ENCODE data around the gene ETHE1. TPM values are rescaled to one million over a fixed set of nuclear protein-coding genes. Genes with fewer than 3 reads are reported as not detected.

The ETHE1 gene
- total RNA-seq, 4 donors from 2014 or later = 44.3 to 76.0 (median 57.8) TPM

GRCh38 chr19:43572171-43572588 is 45.2 kb upstream of the ETHE1 start:
- no peak overlapping the region for H3K27ac ChIP-seq
- WGBS = 83% methylated on average over 3 of the region's 3 CpGs
- no peaks in the 10 kb centered on the region for H3K9me3 ChIP-seq
- TF ChIP-seq POLR2AphosphoS5 (IDR thresholded peaks at IDR 0.05) (no peak), CTCF (IDR thresholded peaks at IDR 0.05) (no peak), EP300 (IDR thresholded peaks at IDR 0.05) (no peak), POLR2A (IDR thresholded peaks at IDR 0.05) (no peak)
- H3K36me3 ChIP-seq = peaks cover 9% of the 10 kb centered on the region
- H3K4me3 ChIP-seq = no peak overlapping the region
- peaks cover 22% of the 10 kb centered on the region for H3K4me1 ChIP-seq
- no peak for DNase-seq (ENCODE audit: low spot score in 2 of 2)
- no peaks in the 10 kb centered on the region for H3K27me3 ChIP-seq

GRCh38 chr19:43570174-43570791 is 43.3 kb upstream of the ETHE1 start:
- no peak for TF ChIP-seq CTCF (IDR thresholded peaks at IDR 0.05)
- no peak for TF ChIP-seq POLR2AphosphoS5 (IDR thresholded peaks at IDR 0.05)
- TF ChIP-seq POLR2A (IDR thresholded peaks at IDR 0.05) = no peak
- no peak for TF ChIP-seq EP300 (IDR thresholded peaks at IDR 0.05)
- Histone ChIP-seq H3K4me1 (peaks cover 11% of the 10 kb centered on the region), H3K4me3 (no peak overlapping the region), H3K27me3 (no peaks in the 10 kb centered on the region), H3K27ac (no peak overlapping the region), H3K36me3 (peaks cover 9% of the 10 kb centered on the region), H3K9me3 (no peaks in the 10 kb centered on the region)
- 88% methylated on average over 5 of the region's 5 CpGs for WGBS
- no peak for DNase-seq (ENCODE audit: low spot score in 2 of 2)

GRCh38 chr19:43569657-43570056 is 42.7 kb upstream of the ETHE1 start:
- Histone ChIP-seq H3K36me3 (peaks cover 9% of the 10 kb centered on the region), H3K4me3 (no peak overlapping the region), H3K27ac (no peak overlapping the region), H3K9me3 (no peaks in the 10 kb centered on the region), H3K4me1 (peaks cover 6% of the 10 kb centered on the region), H3K27me3 (no peaks in the 10 kb centered on the region)
- no peak for DNase-seq (ENCODE audit: low spot score in 2 of 2)
- WGBS = 78% methylated on average over 5 of the region's 5 CpGs
- TF ChIP-seq CTCF (IDR thresholded peaks at IDR 0.05) = no peak

GRCh38 chr19:43564800-43565199 is 37.8 kb upstream of the ETHE1 start:
- peaks cover 11% of the 10 kb centered on the region for H3K4me1 ChIP-seq
- no peak for DNase-seq (ENCODE audit: low spot score in 2 of 2)
- TF ChIP-seq EP300 (IDR thresholded peaks at IDR 0.05) = no peak
- no peak for TF ChIP-seq POLR2A (IDR thresholded peaks at IDR 0.05)
- no peak for TF ChIP-seq CTCF (IDR thresholded peaks at IDR 0.05)
- TF ChIP-seq POLR2AphosphoS5 (IDR thresholded peaks at IDR 0.05) = no peak
- no peak overlapping the region for H3K4me3 ChIP-seq
- no peak overlapping the region for H3K27ac ChIP-seq
- peaks cover 19% of the 10 kb centered on the region for H3K36me3 ChIP-seq
- H3K27me3 ChIP-seq = no peaks in the 10 kb centered on the region
- H3K9me3 ChIP-seq = no peaks in the 10 kb centered on the region
- 70% methylated on average over 9 of the region's 9 CpGs for WGBS

GRCh38 chr19:43563816-43564457 is 36.9 kb upstream of the ETHE1 start:
- TF ChIP-seq EP300 (IDR thresholded peaks at IDR 0.05) (no peak), CTCF (IDR thresholded peaks at IDR 0.05) (no peak), POLR2AphosphoS5 (IDR thresholded peaks at IDR 0.05) (no peak), POLR2A (IDR thresholded peaks at IDR 0.05) (no peak)
- no peak for DNase-seq (ENCODE audit: low spot score in 2 of 2)
- H3K27me3 ChIP-seq = no peaks in the 10 kb centered on the region
- no peaks in the 10 kb centered on the region for H3K9me3 ChIP-seq
- no peak overlapping the region for H3K27ac ChIP-seq
- H3K36me3 ChIP-seq = peaks cover 23% of the 10 kb centered on the region
- 93% methylated on average over 10 of the region's 10 CpGs for WGBS
- H3K4me3 ChIP-seq = no peak overlapping the region
- peaks cover 11% of the 10 kb centered on the region for H3K4me1 ChIP-seq
